Liver (tissue), 9 donors: ENCODE measurements around the gene ATE1. TPM values are rescaled to one million over a fixed set of nuclear protein-coding genes. Genes with fewer than 3 reads are reported as not detected.

ENCODE experiments used
- DNase-seq: peaks from one replicate; pipeline ENCODE4 v3.0.0-alpha.2; 2017; ENCODE audit warnings: low spot score
- H3K27ac ChIP-seq, 2 donors: one replicate each; pipeline ENCODE4 v1.7.0; 2013; ENCODE audit warnings: inconsistent platforms in 2 of 2, low read length in 2 of 2, control low read depth in 1 of 2, low read depth in 1 of 2, mild to moderate bottlenecking in 1 of 2
- H3K27me3 ChIP-seq, 4 donors: one replicate each; pipeline versions ENCODE4 v1.6.1 to v1.7.0; 2013; ENCODE audit warnings: low read length in 3 of 4, inconsistent platforms in 1 of 4, mild to moderate bottlenecking in 1 of 4, moderate library complexity in 1 of 4; ENCODE audit not compliant: control insufficient read depth in 4 of 4, insufficient read depth in 4 of 4
- H3K36me3 ChIP-seq, 4 donors: one replicate each; pipeline versions ENCODE4 v1.6.1 to v1.7.0; 2013; ENCODE audit warnings: low read length in 3 of 4, mild to moderate bottlenecking in 3 of 4, low read depth in 1 of 4, moderate library complexity in 1 of 4; ENCODE audit not compliant: control insufficient read depth in 4 of 4, insufficient read depth in 3 of 4
- H3K4me1 ChIP-seq, 4 donors: one replicate each; pipeline versions ENCODE4 v1.6.1 to v1.7.0; 2013; ENCODE audit warnings: low read length in 3 of 4, mild to moderate bottlenecking in 3 of 4, moderate library complexity in 1 of 4; ENCODE audit not compliant: control insufficient read depth in 4 of 4, insufficient read depth in 4 of 4
- H3K4me3 ChIP-seq, 3 donors: one replicate each; pipeline versions ENCODE4 v1.6.1 to v1.7.0; 2013; ENCODE audit warnings: low read length in 3 of 3, control low read depth in 1 of 3, low read depth in 1 of 3, mild to moderate bottlenecking in 1 of 3
- H3K9ac ChIP-seq, 2 donors: one replicate each; pipeline ENCODE4 v1.7.0; 2013; ENCODE audit warnings: low read length in 2 of 2, mild to moderate bottlenecking in 2 of 2, moderate library complexity in 2 of 2, control low read depth in 1 of 2, low read depth in 1 of 2
- H3K9me3 ChIP-seq, 4 donors: one replicate each; pipeline versions ENCODE4 v1.6.1 to v1.7.0; 2013; ENCODE audit warnings: low read length in 3 of 4; ENCODE audit not compliant: control insufficient read depth in 4 of 4
- ATF3 ChIP-seq: IDR thresholded peaks from 2 replicates; pipeline ENCODE4 v1.6.1; 2016; ENCODE audit warnings: antibody characterized with exemption
- CTCF ChIP-seq: fragments of 150-350 bp; IDR thresholded peaks from 2 replicates; pipeline ENCODE4 v1.5.1; 2017; ENCODE audit warnings: improper control_type of control experiment, low read depth, low read length; ENCODE audit not compliant: missing input control
- FOXA1 ChIP-seq: IDR thresholded peaks from 2 replicates; pipeline ENCODE4 v1.6.1; 2016; ENCODE audit warnings: antibody characterized with exemption
- FOXA2 ChIP-seq: IDR thresholded peaks from 2 replicates; pipeline ENCODE4 v1.6.1; 2016; ENCODE audit warnings: antibody characterized with exemption
- GABPA ChIP-seq, 2 donors: IDR thresholded peaks in 1 of 2; conservative IDR thresholded peaks in 1 of 2; 2 replicates each; pipeline ENCODE4 v1.6.1; 2016; ENCODE audit warnings: antibody characterized with exemption in 2 of 2, mild to moderate bottlenecking in 1 of 2, moderate library complexity in 1 of 2
- HNF4A ChIP-seq, 2 donors: conservative IDR thresholded peaks; 2 replicates each; pipeline ENCODE4 v1.6.1; 2016; ENCODE audit warnings: antibody characterized with exemption in 2 of 2, mild to moderate bottlenecking in 2 of 2
- HNF4G ChIP-seq: IDR thresholded peaks from 2 replicates; pipeline ENCODE4 v1.6.1; 2016; ENCODE audit warnings: antibody characterized with exemption
- NR2F2 ChIP-seq: IDR thresholded peaks from 2 replicates; pipeline ENCODE4 v1.6.1; 2016; ENCODE audit warnings: antibody characterized with exemption
- RAD21 ChIP-seq, 2 donors: IDR thresholded peaks; 2 replicates each; pipeline ENCODE4 v1.6.1; 2016; ENCODE audit warnings: antibody characterized with exemption in 2 of 2, mild to moderate bottlenecking in 2 of 2
- REST ChIP-seq: IDR thresholded peaks from 2 replicates; pipeline ENCODE4 v1.6.1; 2016; ENCODE audit warnings: antibody characterized with exemption, mild to moderate bottlenecking
- RXRA ChIP-seq, 2 donors: IDR thresholded peaks; 2 replicates each; pipeline ENCODE4 v1.6.1; 2017 to 2018; ENCODE audit warnings: antibody characterized with exemption in 2 of 2, mild to moderate bottlenecking in 1 of 2
- SP1 ChIP-seq: IDR thresholded peaks from 2 replicates; pipeline ENCODE4 v1.6.1; 2018; ENCODE audit warnings: antibody characterized with exemption, mild to moderate bottlenecking
- TAF1 ChIP-seq: conservative IDR thresholded peaks from 2 replicates; pipeline ENCODE4 v1.6.1; 2016; ENCODE audit warnings: antibody characterized with exemption, mild to moderate bottlenecking
- YY1 ChIP-seq: IDR thresholded peaks from 2 replicates; pipeline ENCODE4 v1.6.1; 2016; ENCODE audit warnings: antibody characterized with exemption, mild to moderate bottlenecking
- ZBTB33 ChIP-seq: IDR thresholded peaks from 2 replicates; pipeline ENCODE4 v1.6.1; 2016; ENCODE audit warnings: antibody characterized with exemption
- WGBS: extraction: QIAGEN DNeasy Blood & Tissue Kit; methylation state at CpG from one replicate; pipeline ENCODE4 v1.1.7; 2013; 5-methylcytosine and 5-hydroxymethylcytosine counted together
- polyA plus RNA-seq, 2 donors: library from polyadenylated mRNA; stranded (reverse) in 1 of 2; unstranded in 1 of 2; fragments of 200-250 nt in 1 of 2; fragments of >200 nt in 1 of 2; fragmentation: Nextera tagmentation in 1 of 2; extraction: Ambion mirVana in 1 of 2; gene quantifications; one replicate each; pipeline versions ENCODE4 v1.2.1 to v1.2.3, GENCODE V29; 2013 to 2015
- total RNA-seq, 2 donors: library from RNA; depleted of rRNA; stranded (reverse); fragments of >200 nt; gene quantifications; one replicate each; pipeline ENCODE4 v1.2.3, GENCODE V29; 2014
- donor health status: healthy.
- donor health status: healthy.
- donor health status: healthy.
- donor health status: healthy.
- donor health status: healthy.

ATE1 gene
- total and polyA plus RNA-seq, 4 donors, result 7.9 to 34.9 (median 13.5) TPM

GRCh38 chr10:121841862-121842261 is 86.0 kb downstream of the ATE1 start:
- H3K36me3 ChIP-seq, result peaks cover 0 to 9% (median 2%) of the 10 kb centered on the region in 4 donors
- H3K4me1 ChIP-seq, result peaks cover 0 to 6% (median under 1%) of the 10 kb centered on the region in 4 donors
- peaks cover 0 to 3% (median 0%) of the 10 kb centered on the region in 4 donors for H3K9me3 ChIP-seq
- no peak overlapping the region for H3K9ac ChIP-seq
- H3K27ac ChIP-seq, result no peak overlapping the region
- TF ChIP-seq TAF1 (no peak), ZBTB33 (no peak), ATF3 (no peak), REST (no peak), FOXA2 (no peak), SP1 (no peak), RAD21 (IDR thresholded peaks at IDR 0.05) (no peak), YY1 (no peak), GABPA (IDR thresholded peaks at IDR 0.05 in 1 of 2, conservative IDR thresholded peaks at IDR 0.05 in 1 of 2) (no peak), HNF4G (no peak), FOXA1 (no peak), RXRA (IDR thresholded peaks at IDR 0.05) (no peak), NR2F2 (no peak), CTCF (no peak)
- H3K4me3 ChIP-seq, result no peak overlapping the region
- no peak for DNase-seq
- no peaks in the 10 kb centered on the region for H3K27me3 ChIP-seq

DNA sequence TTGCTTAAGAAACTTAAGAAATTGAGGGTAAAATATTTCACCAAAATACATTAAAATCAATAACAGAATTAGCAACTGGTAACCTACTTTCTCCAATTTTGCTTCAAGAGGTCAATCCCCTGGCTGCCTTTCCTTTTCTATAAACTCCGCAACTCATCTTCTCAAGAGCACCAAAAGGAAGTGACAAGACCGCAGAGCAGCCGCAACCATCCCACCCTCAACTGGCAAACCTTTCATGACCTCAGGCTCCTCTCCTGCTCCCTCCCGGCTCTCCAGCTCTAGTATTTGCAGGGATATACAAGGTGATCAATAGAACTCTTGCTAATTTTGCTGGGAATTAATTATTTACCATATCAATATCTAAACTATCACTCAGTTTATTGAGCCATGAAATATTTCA is 88.9 kb downstream of the ATE1 start:
- Histone ChIP-seq H3K4me3 (no peak overlapping the region), H3K27ac (no peak overlapping the region), H3K4me1 (peaks cover 0 to 6% (median 0%) of the 10 kb centered on the region in 4 donors), H3K27me3 (no peaks in the 10 kb centered on the region), H3K36me3 (peaks cover 0 to 16% (median 9%) of the 10 kb centered on the region in 4 donors), H3K9me3 (no peaks in the 10 kb centered on the region), H3K9ac (no peak overlapping the region)
- WGBS, result 89% methylated on average over 4 of the region's 4 CpGs
- DNase-seq, result no peak
- no peak for TF ChIP-seq HNF4G
- no peak for TF ChIP-seq ATF3
- no peak for TF ChIP-seq SP1
- no peak for TF ChIP-seq NR2F2
- TF ChIP-seq RXRA (IDR thresholded peaks at IDR 0.05), result no peak
- no peak for TF ChIP-seq ZBTB33
- no peak for TF ChIP-seq REST
- no peak for TF ChIP-seq HNF4A (conservative IDR thresholded peaks at IDR 0.05)
- no peak for TF ChIP-seq CTCF
